Hepatocyte (in vitro differentiated cells): ENCODE measurements around the gene MED16.

Experiments used
- EZH2phosphoT487 ChIP-seq: fragments of 200-600 bp; sonication (generic); IDR thresholded peaks from one replicate; pipeline ENCODE4 v1.6.1; 2018; ENCODE audit warnings: antibody characterized with exemption, mild to moderate bottlenecking, low read depth, moderate library complexity; ENCODE audit not compliant: unreplicated experiment, severe bottlenecking
- TF ChIP-seq, protein P1 (sequence below): fragments of 200-600 bp; sonication (generic); IDR thresholded peaks from 2 replicates; pipeline ENCODE4 v1.5.1; 2016; ENCODE audit warnings: antibody characterized with exemption, mild to moderate bottlenecking; ENCODE audit not compliant: poor library complexity

DNA sequence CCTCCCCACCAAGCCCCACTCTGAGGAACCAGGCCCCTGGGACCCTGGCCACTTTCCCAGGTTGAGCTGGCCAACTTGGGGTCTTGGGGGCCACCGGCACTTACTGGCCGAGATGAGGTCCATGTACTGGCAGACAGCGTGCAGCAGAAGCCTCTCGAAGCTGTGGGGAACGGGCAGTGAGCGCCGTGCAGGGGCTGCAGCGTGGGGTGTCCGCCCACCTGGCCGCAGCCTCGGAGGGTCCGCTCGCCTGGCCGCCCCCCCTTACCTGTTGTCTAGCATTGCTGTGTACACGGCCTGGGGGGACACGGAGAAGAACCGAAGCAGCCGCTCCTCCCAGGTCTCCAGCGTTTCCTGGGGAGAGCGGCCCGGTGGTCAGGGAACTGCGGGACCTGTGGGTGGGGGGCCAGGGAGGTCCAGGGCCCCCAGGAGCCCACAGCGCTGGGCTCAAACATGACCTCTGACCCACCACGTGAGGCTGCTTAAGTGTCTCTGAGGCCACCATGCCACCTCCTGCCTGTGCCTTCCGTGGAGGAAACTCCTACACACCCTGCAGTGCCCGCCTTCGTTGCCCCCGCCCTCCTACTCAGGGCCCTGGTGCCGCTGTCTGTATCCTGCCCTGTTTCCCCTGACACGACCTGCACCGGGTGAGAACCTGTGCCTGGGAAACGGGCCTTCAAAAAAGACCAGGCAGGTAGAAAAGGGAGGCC is 6.5 kb upstream of the MED16 start:
- TF ChIP-seq, protein P1, sequence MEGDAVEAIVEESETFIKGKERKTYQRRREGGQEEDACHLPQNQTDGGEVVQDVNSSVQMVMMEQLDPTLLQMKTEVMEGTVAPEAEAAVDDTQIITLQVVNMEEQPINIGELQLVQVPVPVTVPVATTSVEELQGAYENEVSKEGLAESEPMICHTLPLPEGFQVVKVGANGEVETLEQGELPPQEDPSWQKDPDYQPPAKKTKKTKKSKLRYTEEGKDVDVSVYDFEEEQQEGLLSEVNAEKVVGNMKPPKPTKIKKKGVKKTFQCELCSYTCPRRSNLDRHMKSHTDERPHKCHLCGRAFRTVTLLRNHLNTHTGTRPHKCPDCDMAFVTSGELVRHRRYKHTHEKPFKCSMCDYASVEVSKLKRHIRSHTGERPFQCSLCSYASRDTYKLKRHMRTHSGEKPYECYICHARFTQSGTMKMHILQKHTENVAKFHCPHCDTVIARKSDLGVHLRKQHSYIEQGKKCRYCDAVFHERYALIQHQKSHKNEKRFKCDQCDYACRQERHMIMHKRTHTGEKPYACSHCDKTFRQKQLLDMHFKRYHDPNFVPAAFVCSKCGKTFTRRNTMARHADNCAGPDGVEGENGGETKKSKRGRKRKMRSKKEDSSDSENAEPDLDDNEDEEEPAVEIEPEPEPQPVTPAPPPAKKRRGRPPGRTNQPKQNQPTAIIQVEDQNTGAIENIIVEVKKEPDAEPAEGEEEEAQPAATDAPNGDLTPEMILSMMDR = no peak
- TF ChIP-seq EZH2phosphoT487 = no peak
